IMR-90 (cell line): ENCODE measurements around the gene C1QTNF8. TPM values are rescaled to one million over a fixed set of nuclear protein-coding genes. Genes with fewer than 3 reads are reported as not detected.

Experiments
- ATAC-seq: fragments of 200-7000 bp; cut with Tn5 transposase; 2 replicates; pipeline ENCODE4 v1.9.1; 2020; ENCODE audit warnings: low read depth, mild to moderate bottlenecking, moderate library complexity
- BruUV-seq: library from RNA; stranded (reverse); fragments of 400-500 nt; replicated peaks from 2 replicates; lab custom pipeline; 2021; lab: Mats Ljungman, UMichigan
- CTCF ChIA-PET: fragments of 300-600 bp; formaldehyde crosslinking; extraction: SDS; loops from one replicate; lab custom pipeline; 2021; ENCODE audit warnings: antibody characterized with exemption; lab: Yijun Ruan, JAX
- POLR2A ChIA-PET: fragments of 300-600 bp; sonication (Branson Sonifier 250); formaldehyde crosslinking; loops from one replicate; lab custom pipeline; 2022; ENCODE audit warnings: antibody characterized with exemption; ENCODE audit not compliant: unreplicated experiment; lab: Charles Lee
- DNase-seq: peaks from one replicate; pipeline ENCODE4 v3.0.0; 2013
- H2AFZ ChIP-seq: replicated peaks from 2 replicates; pipeline ENCODE3; 2013; ENCODE audit warnings: low read length, mild to moderate bottlenecking; ENCODE audit not compliant: poor library complexity
- H2AK5ac ChIP-seq: 2 replicates; pipeline ENCODE4 v1.6.1; 2013; ENCODE audit warnings: low read depth, low read length, inconsistent platforms
- H2AK9ac ChIP-seq: replicated peaks from 2 replicates; pipeline ENCODE3; 2013; ENCODE audit warnings: mild to moderate bottlenecking, low read depth, low read length, moderate library complexity; ENCODE audit not compliant: poor library complexity
- H2BK120ac ChIP-seq: 2 replicates; pipeline ENCODE4 v1.6.1; 2013; ENCODE audit warnings: low read depth, low read length, inconsistent platforms
- H2BK15ac ChIP-seq: 3 replicates; pipeline ENCODE4 v1.6.1; 2013; ENCODE audit warnings: low read depth, low read length, inconsistent platforms
- H2BK20ac ChIP-seq: 2 replicates; pipeline ENCODE4 v1.6.1; 2013; ENCODE audit warnings: low read depth, mild to moderate bottlenecking, inconsistent platforms, low read length, moderate library complexity
- H2BK5ac ChIP-seq: 2 replicates; pipeline ENCODE4 v1.6.1; 2013; ENCODE audit warnings: mild to moderate bottlenecking, low read depth, low read length, inconsistent platforms; ENCODE audit not compliant: poor library complexity, severe bottlenecking
- H3K14ac ChIP-seq: replicated peaks from 2 replicates; pipeline ENCODE4 v1.6.1; 2013; ENCODE audit warnings: low read depth, low read length, inconsistent platforms
- H3K18ac ChIP-seq: 2 replicates; pipeline ENCODE4 v1.6.1; 2013; ENCODE audit warnings: low read depth, low read length, control low read depth
- H3K23ac ChIP-seq: 2 replicates; pipeline ENCODE4 v1.6.1; 2013; ENCODE audit warnings: low read depth, low read length, inconsistent platforms
- H3K27ac ChIP-seq: 2 replicates; pipeline ENCODE4 v1.5.1; 2013; ENCODE audit warnings: mild to moderate bottlenecking, control low read depth, low read length; ENCODE audit not compliant: insufficient read depth
- H3K27me3 ChIP-seq: 2 replicates; pipeline ENCODE4 v1.6.1; 2013; ENCODE audit warnings: low read length; ENCODE audit not compliant: control insufficient read depth, insufficient read depth
- H3K36me3 ChIP-seq: 2 replicates; pipeline ENCODE4 v1.6.1; 2013; ENCODE audit warnings: low read length, mixed read lengths; ENCODE audit not compliant: control insufficient read depth, insufficient read depth
- H3K4ac ChIP-seq: 2 replicates; pipeline ENCODE4 v1.6.1; 2013; ENCODE audit warnings: low read depth, low read length, inconsistent platforms
- H3K4me1 ChIP-seq: 2 replicates; pipeline ENCODE4 v1.6.1; 2013; ENCODE audit warnings: low read length, mixed read lengths; ENCODE audit not compliant: control insufficient read depth, insufficient read depth
- H3K4me2 ChIP-seq: 2 replicates; pipeline ENCODE4 v1.6.1; 2013; ENCODE audit warnings: low read depth, mild to moderate bottlenecking, control low read depth, low read length, moderate library complexity
- H3K4me3 ChIP-seq: 2 replicates; pipeline ENCODE4 v1.5.1; 2013; ENCODE audit warnings: low read depth, mild to moderate bottlenecking, control low read depth, low read length, moderate library complexity; ENCODE audit not compliant: insufficient read depth
- H3K56ac ChIP-seq: 2 replicates; pipeline ENCODE4 v1.6.1; 2013; ENCODE audit warnings: low read length, inconsistent platforms; ENCODE audit not compliant: insufficient read depth; ENCODE audit errors: extremely low read depth
- H3K79me1 ChIP-seq, 2 experiments: 2 replicates each; pipeline ENCODE4 v1.6.1; 2013; ENCODE audit warnings: low read length in 2 of 2, inconsistent platforms in 1 of 2, low read depth in 1 of 2
- H3K9ac ChIP-seq: 2 replicates; pipeline ENCODE4 v1.6.1; 2013; ENCODE audit warnings: low read depth, low read length, control low read depth
- H3K9me1 ChIP-seq: 2 replicates; pipeline ENCODE4 v1.6.1; 2013; ENCODE audit warnings: low read length, inconsistent platforms; ENCODE audit not compliant: insufficient read depth
- H3K9me3 ChIP-seq: 2 replicates; pipeline ENCODE4 v1.6.1; 2013; ENCODE audit warnings: low read length; ENCODE audit not compliant: control insufficient read depth, insufficient read depth
- H4K20me1 ChIP-seq: 2 replicates; pipeline ENCODE4 v1.6.1; 2013; ENCODE audit warnings: low read length, inconsistent platforms; ENCODE audit not compliant: insufficient read depth
- H4K5ac ChIP-seq: 2 replicates; pipeline ENCODE4 v1.6.1; 2013; ENCODE audit warnings: mild to moderate bottlenecking, low read depth, low read length, control low read depth
- H4K8ac ChIP-seq, 2 experiments: 2 replicates each; pipeline ENCODE4 v1.6.1; 2013; ENCODE audit warnings: low read depth in 2 of 2, low read length in 2 of 2, control low read depth in 1 of 2, inconsistent platforms in 1 of 2
- H4K91ac ChIP-seq: 2 replicates; pipeline ENCODE4 v1.6.1; 2013; ENCODE audit warnings: low read depth, low read length, inconsistent platforms; ENCODE audit not compliant: insufficient read depth
- BHLHE40 ChIP-seq: fragments of 150-350 bp; IDR thresholded peaks from 2 replicates; pipeline ENCODE4 v1.6.1; 2016; ENCODE audit warnings: mild to moderate bottlenecking, low read depth, low read length
- CHD1 ChIP-seq: IDR thresholded peaks from 2 replicates; pipeline ENCODE4 v1.6.1; 2012; ENCODE audit warnings: low read depth, low read length, improper control_type of control experiment
- CTCF ChIP-seq: conservative IDR thresholded peaks from 2 replicates; pipeline ENCODE4 v1.5.1; 2012; ENCODE audit warnings: mild to moderate bottlenecking, low read depth, low read length, improper control_type of control experiment
- ELK1 ChIP-seq: fragments of 150-350 bp; IDR thresholded peaks from 2 replicates; pipeline ENCODE4 v1.6.1; 2016; ENCODE audit warnings: low read depth, mild to moderate bottlenecking, low read length, moderate library complexity, borderline replicate concordance
- FOS ChIP-seq: fragments of 150-350 bp; IDR thresholded peaks from 2 replicates; pipeline ENCODE4 v1.6.1; 2016; ENCODE audit warnings: low read depth, low read length
- MXI1 ChIP-seq: IDR thresholded peaks from 2 replicates; pipeline ENCODE4 v1.6.1; 2012; ENCODE audit warnings: low read depth, mild to moderate bottlenecking, low read length, moderate library complexity, borderline replicate concordance
- NFE2L2 ChIP-seq: fragments of 150-350 bp; IDR thresholded peaks from 2 replicates; pipeline ENCODE4 v1.6.1; 2016; ENCODE audit warnings: low read depth, mild to moderate bottlenecking, low read length
- POLR2A ChIP-seq: IDR thresholded peaks from 2 replicates; pipeline ENCODE4 v1.6.1; 2012; ENCODE audit warnings: mild to moderate bottlenecking, low read depth, low read length
- RCOR1 ChIP-seq: IDR thresholded peaks from 2 replicates; pipeline ENCODE4 v1.6.1; 2012; ENCODE audit warnings: mild to moderate bottlenecking, low read length, improper control_type of control experiment; ENCODE audit not compliant: insufficient replicate concordance
- RFX5 ChIP-seq: IDR thresholded peaks from 2 replicates; pipeline ENCODE4 v1.8.0; 2012; ENCODE audit warnings: low read depth, mild to moderate bottlenecking, low read length, moderate library complexity
- USF2 ChIP-seq: fragments of 150-350 bp; IDR thresholded peaks from 2 replicates; pipeline ENCODE4 v1.6.1; 2017; ENCODE audit warnings: mild to moderate bottlenecking, antibody characterized with exemption, low read length, low read depth
- WGBS, 2 experiments: methylation state at CpG; one replicate each; pipeline versions ENCODE4 v1.1.5 to v1.1.7; 2013; ENCODE audit warnings: missing lambda C conversion rate in 2 of 2; ENCODE audit not compliant: insufficient read length in 1 of 2; ENCODE audit errors: extremely low coverage in 2 of 2; 5-methylcytosine and 5-hydroxymethylcytosine counted together
- dilution Hi-C: fragments of 300-500 bp; cut with HindIII; formaldehyde crosslinking; loops from one replicate; pipeline ENCODE4 v1.14.3; 2018; ENCODE audit warnings: low sequenced_read_pairs; ENCODE audit not compliant: unreplicated experiment
- in situ Hi-C: fragments of 300-500 bp; cut with MboI; formaldehyde crosslinking; loops from 3 replicates; pipeline ENCODE4 v1.14.3; 2019; ENCODE audit warnings: low sequenced_read_pairs, inconsistent platforms, mixed read lengths
- intact Hi-C: fragments of 100-400 bp; cut with micrococcal nuclease; formaldehyde crosslinking; loops from 2 replicates; pipeline ENCODE4 v1.10.0; 2022
- polyA plus RNA-seq, 3 experiments: library from polyadenylated mRNA; depleted of rRNA; stranded (reverse); fragments of >200 nt; gene quantifications; 2 replicates each; pipeline ENCODE4 v1.2.3, GENCODE V29; 2012; ENCODE audit warnings: low replicate concordance in 1 of 3
- total RNA-seq: library from RNA; depleted of rRNA; stranded (reverse); fragments of >200 nt; gene quantifications from 2 replicates; pipeline ENCODE4 v1.2.3, GENCODE V29; 2012

Gene C1QTNF8
- total and polyA plus RNA-seq, 2 of the 4 experiments (the other 2 are of a cell fraction), result not detected

- in situ Hi-C loops, result loop anchor here (25.0 kb wide), 1 partner anchor 346 kb away; the partner anchor contains the start of genes ANTKMT, FBXL16 and METRN
- H3K27me3 ChIP-seq, result peaks cover 10% of the 10 kb centered on the region; the same call in 1 of the 2 replicates
- no peaks in the 10 kb centered on the region for H3K79me1 ChIP-seq
- dilution Hi-C loops, result no loop called here
- H2BK20ac ChIP-seq, result no peak overlapping the region
- no peak for TF ChIP-seq NFE2L2
- no peak for TF ChIP-seq RFX5
- TF ChIP-seq MXI1, result no peak
- no peak for TF ChIP-seq FOS
- TF ChIP-seq CHD1, result no peak
- no peak for TF ChIP-seq CTCF
- TF ChIP-seq USF2, result no peak
- no peak for TF ChIP-seq ELK1
- no peak for TF ChIP-seq BHLHE40
- TF ChIP-seq POLR2A, result no peak
- TF ChIP-seq RCOR1, result no peak
- no peak overlapping the region for H3K4me2 ChIP-seq
- no peak overlapping the region for H3K4me3 ChIP-seq
- no peak overlapping the region for H3K23ac ChIP-seq
- intact Hi-C loops, result no loop called here
- BruUV-seq, result no TSS peak
- H3K27ac ChIP-seq, result no peak overlapping the region
- no peak overlapping the region for H4K91ac ChIP-seq
- ATAC-seq (no peak), DNase-seq (no peak)
- no peak overlapping the region for H3K14ac ChIP-seq
- ChIA-PET POLR2A (no interaction called here), CTCF (no interaction called here)
- H3K4ac ChIP-seq, result no peak overlapping the region
- H3K9me3 ChIP-seq, result peaks cover 6% of the 10 kb centered on the region
- no peak overlapping the region for H2BK120ac ChIP-seq
- 32% methylated on average over 3 of the region's 14 CpGs; no CpG with 5 or more reads in 1 of the 2 experiments for WGBS, 2 experiments
- no peak overlapping the region for H2BK5ac ChIP-seq
- no peak overlapping the region for H3K18ac ChIP-seq
- no peak overlapping the region for H2BK15ac ChIP-seq
- no peak overlapping the region for H2AK9ac ChIP-seq
- H2AFZ ChIP-seq, result no peak overlapping the region
- no peak overlapping the region for H4K5ac ChIP-seq
- no peak overlapping the region for H3K9ac ChIP-seq
- H4K8ac ChIP-seq, result no peak overlapping the region
- no peaks in the 10 kb centered on the region for H4K20me1 ChIP-seq
- no peaks in the 10 kb centered on the region for H3K9me1 ChIP-seq
- H3K4me1 ChIP-seq, result no peaks in the 10 kb centered on the region
- H3K56ac ChIP-seq, result no peak overlapping the region
- H3K36me3 ChIP-seq, result no peaks in the 10 kb centered on the region
- no peak overlapping the region for H2AK5ac ChIP-seq
Measured at GRCh38 chr16:1058216-1058615, 37.8 kb downstream of the C1QTNF8 start.
